NB4 (cell line): Measurements from ENCODE around the gene FUZ.

ENCODE experiments used
- MYC ChIP-seq: IDR thresholded peaks from 2 replicates; pipeline ENCODE4 v1.6.1; 2011; ENCODE audit warnings: low read depth, low read length
- POLR2A ChIP-seq: IDR thresholded peaks from 2 replicates; pipeline ENCODE4 v1.6.1; 2011; ENCODE audit warnings: mild to moderate bottlenecking; ENCODE audit not compliant: insufficient read length; ENCODE audit errors: extremely low read depth
- TF ChIP-seq, protein P1 (sequence below): IDR thresholded peaks from one replicate; pipeline ENCODE4 v1.5.1; 2012; ENCODE audit warnings: low read depth, low read length
- TF ChIP-seq, protein P2 (sequence below): IDR thresholded peaks from 2 replicates; pipeline ENCODE4 v1.6.1; 2011; ENCODE audit warnings: low read depth, low read length

DNA sequence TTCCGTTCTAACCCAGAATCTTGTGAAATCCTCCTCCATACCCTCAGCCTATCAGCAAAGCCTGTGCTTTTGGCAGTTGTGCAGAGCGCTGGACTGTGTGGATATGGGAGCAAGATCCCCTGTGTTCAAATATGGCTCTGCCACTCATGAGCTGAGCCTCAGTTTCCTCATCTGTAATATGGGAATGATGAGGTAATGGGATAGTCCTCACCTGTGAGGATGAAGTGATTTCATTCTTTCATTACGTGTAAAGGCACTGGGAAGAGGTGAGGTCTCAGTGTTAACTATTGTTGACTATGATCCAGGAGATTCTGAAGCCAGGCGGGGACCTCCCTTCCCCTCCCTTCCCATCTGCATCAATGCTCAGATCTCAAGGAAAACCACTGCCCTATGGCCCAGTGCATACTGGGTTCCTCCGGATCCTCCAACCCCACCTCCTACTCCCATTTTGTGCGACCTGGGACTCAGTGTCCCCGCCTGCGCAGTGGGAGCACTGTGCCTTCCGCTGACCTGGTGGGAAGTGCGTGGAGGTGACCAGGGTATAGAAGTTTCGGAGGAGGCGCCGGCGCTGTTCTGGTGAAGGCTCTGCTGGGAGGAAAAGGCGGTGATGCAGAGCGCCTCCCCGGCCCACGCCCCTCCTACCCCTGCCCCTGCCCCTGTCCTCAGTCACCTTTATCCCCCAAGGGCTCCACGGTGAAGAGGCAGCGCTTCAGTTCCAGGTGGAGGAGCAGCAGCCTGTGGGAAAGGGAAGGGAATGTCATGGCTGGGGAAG is 5.0 kb downstream of the FUZ start:
- TF ChIP-seq POLR2A (no peak), MYC (no peak)
- TF ChIP-seq, protein P1, sequence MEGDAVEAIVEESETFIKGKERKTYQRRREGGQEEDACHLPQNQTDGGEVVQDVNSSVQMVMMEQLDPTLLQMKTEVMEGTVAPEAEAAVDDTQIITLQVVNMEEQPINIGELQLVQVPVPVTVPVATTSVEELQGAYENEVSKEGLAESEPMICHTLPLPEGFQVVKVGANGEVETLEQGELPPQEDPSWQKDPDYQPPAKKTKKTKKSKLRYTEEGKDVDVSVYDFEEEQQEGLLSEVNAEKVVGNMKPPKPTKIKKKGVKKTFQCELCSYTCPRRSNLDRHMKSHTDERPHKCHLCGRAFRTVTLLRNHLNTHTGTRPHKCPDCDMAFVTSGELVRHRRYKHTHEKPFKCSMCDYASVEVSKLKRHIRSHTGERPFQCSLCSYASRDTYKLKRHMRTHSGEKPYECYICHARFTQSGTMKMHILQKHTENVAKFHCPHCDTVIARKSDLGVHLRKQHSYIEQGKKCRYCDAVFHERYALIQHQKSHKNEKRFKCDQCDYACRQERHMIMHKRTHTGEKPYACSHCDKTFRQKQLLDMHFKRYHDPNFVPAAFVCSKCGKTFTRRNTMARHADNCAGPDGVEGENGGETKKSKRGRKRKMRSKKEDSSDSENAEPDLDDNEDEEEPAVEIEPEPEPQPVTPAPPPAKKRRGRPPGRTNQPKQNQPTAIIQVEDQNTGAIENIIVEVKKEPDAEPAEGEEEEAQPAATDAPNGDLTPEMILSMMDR, result no peak
- TF ChIP-seq, protein P2, sequence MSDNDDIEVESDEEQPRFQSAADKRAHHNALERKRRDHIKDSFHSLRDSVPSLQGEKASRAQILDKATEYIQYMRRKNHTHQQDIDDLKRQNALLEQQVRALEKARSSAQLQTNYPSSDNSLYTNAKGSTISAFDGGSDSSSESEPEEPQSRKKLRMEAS, result no peak
